Measurements from ENCODE around the gene FAR2. TPM values are rescaled to one million over a fixed set of nuclear protein-coding genes. Genes with fewer than 3 reads are reported as not detected.
A peak's percentile ranks its signal among the peaks of the same experiment; 100 is the strongest.
"Not testable (repeated sequence)": the region's sequence is repeated elsewhere in the genome, so short reads cannot be mapped to it uniquely, and the experiment has no call there.

The FAR2 gene
- total RNA-seq, 1 donor from 2014 or later = 19.5 TPM

DNA sequence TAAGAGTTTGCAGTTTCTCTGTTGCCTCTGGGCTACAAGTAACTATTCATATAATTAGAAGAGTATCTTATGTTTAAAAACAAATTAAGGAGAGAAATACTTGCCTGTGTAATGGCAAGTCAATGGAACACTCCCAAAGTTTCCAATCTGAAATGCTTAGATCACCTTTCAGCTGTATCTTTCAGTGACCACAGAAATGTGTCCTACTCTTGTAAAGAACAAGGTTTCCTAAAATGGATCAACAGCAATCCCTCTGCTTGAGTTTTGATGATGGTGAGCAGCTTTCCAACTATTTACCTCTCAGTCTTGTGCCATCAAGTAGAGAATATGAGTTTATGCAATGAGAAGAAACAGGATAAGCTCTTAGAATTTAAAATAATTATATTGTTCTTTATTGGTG lies 139.0 kb downstream of the FAR2 start:
- H3K4me3 Mint-ChIP-seq = no peak overlapping the region
- peaks cover 2% of the 10 kb centered on the region for H3K36me3 Mint-ChIP-seq
- no peaks in the 10 kb centered on the region for H3K79me2 ChIP-seq (ENCODE audit: low read depth)
- peak overlapping the region; percentile 13 for H3K4me2 ChIP-seq
- H3K27me3 ChIP-seq = no peaks in the 10 kb centered on the region
- no peak overlapping the region for H3K27ac Mint-ChIP-seq
- no peaks in the 10 kb centered on the region for H3F3A ChIP-seq (ENCODE audit: low read depth)
- H3K27ac ChIP-seq = no peak overlapping the region
- H3K4me1 Mint-ChIP-seq = peaks cover 13% of the 10 kb centered on the region
- TF ChIP-seq, protein P1, sequence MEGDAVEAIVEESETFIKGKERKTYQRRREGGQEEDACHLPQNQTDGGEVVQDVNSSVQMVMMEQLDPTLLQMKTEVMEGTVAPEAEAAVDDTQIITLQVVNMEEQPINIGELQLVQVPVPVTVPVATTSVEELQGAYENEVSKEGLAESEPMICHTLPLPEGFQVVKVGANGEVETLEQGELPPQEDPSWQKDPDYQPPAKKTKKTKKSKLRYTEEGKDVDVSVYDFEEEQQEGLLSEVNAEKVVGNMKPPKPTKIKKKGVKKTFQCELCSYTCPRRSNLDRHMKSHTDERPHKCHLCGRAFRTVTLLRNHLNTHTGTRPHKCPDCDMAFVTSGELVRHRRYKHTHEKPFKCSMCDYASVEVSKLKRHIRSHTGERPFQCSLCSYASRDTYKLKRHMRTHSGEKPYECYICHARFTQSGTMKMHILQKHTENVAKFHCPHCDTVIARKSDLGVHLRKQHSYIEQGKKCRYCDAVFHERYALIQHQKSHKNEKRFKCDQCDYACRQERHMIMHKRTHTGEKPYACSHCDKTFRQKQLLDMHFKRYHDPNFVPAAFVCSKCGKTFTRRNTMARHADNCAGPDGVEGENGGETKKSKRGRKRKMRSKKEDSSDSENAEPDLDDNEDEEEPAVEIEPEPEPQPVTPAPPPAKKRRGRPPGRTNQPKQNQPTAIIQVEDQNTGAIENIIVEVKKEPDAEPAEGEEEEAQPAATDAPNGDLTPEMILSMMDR (IDR thresholded peaks at IDR 0.05) = no peak
- TF ChIP-seq EZH2 (IDR thresholded peaks at IDR 0.05) = no peak
- H3K9ac ChIP-seq = no peak overlapping the region
- DNase-seq (ENCODE audit: low spot score) = no peak
- no peaks in the 10 kb centered on the region for H3K27me3 Mint-ChIP-seq (ENCODE audit: insufficient read depth, low read depth)
- no peaks in the 10 kb centered on the region for H3K9me3 ChIP-seq (ENCODE audit: low read depth)
- H3K4me1 ChIP-seq = peaks cover 14% of the 10 kb centered on the region
- H3K4me3 ChIP-seq = no peak overlapping the region
- H3K36me3 ChIP-seq = no peaks in the 10 kb centered on the region
- peaks cover 7% of the 10 kb centered on the region for H3K9me3 Mint-ChIP-seq
- no peaks in the 10 kb centered on the region for H4K20me1 ChIP-seq (ENCODE audit: low read depth)
- H2AFZ ChIP-seq (replicated peaks) = no peak overlapping the region

DNA sequence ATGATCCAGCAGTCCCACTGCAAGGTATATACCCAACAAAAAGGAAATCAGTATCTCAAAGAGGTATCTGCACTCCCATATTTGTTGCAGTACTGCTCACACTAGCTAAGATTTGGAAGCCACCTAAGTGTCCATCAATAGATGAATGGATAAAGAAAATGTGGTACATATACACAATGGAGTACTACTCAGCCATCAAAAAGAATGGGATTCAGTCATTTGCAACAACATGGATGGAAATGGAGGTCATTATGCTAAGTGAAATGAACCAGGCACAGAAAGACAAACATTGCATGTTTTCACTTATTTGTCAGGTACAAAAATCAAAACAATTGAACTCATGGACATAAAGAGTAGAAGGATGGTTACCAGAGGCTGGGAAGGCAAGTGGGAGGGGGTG lies 141.4 kb downstream of the FAR2 start:
- H3K4me3 ChIP-seq; DNase-seq (ENCODE audit: low spot score); H3F3A ChIP-seq (ENCODE audit: low read depth); H3K9me3 Mint-ChIP-seq; H3K27me3 Mint-ChIP-seq (ENCODE audit: insufficient read depth, low read depth); H2AFZ ChIP-seq (replicated peaks); H3K9ac ChIP-seq; H3K36me3 ChIP-seq; H3K27me3 ChIP-seq; H3K36me3 Mint-ChIP-seq; H3K27ac ChIP-seq; H3K79me2 ChIP-seq (ENCODE audit: low read depth); H4K20me1 ChIP-seq (ENCODE audit: low read depth); H3K27ac Mint-ChIP-seq; H3K4me2 ChIP-seq; H3K9me3 ChIP-seq (ENCODE audit: low read depth); H3K4me3 Mint-ChIP-seq: not testable (repeated sequence)
- peaks cover 14% of the 10 kb centered on the region for H3K4me1 ChIP-seq
- H3K4me1 Mint-ChIP-seq = peaks cover 13% of the 10 kb centered on the region

DNA sequence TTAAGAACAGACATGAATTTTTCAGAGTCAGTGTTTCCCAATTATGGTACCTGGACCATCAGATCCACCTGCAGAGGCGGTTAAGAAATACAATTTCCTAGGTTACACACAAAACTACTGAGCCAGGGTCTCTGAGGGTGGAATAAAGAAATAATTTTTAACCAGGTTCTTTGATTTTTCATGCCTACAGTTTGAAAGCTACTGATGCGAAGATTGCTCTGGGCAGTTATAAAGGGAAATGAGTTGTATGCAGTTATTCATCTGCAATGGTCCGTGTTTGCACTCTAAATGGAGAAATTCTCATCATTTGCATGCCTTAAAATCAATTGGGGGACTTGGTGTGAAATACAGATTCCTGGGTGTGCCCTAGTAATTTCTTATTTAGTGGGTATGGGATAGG lies 142.1 kb downstream of the FAR2 start:
- Histone ChIP-seq H3K9me3 (ENCODE audit: low read depth) (no peaks in the 10 kb centered on the region), H3K27me3 (no peaks in the 10 kb centered on the region), H3K4me1 (peaks cover 14% of the 10 kb centered on the region), H3K4me2 (no peak overlapping the region), H3K36me3 (no peaks in the 10 kb centered on the region), H3F3A (ENCODE audit: low read depth) (no peaks in the 10 kb centered on the region), H3K27ac (no peak overlapping the region), H2AFZ (replicated peaks) (no peak overlapping the region), H3K4me3 (no peak overlapping the region), H3K9ac (no peak overlapping the region), H4K20me1 (ENCODE audit: low read depth) (no peaks in the 10 kb centered on the region), H3K79me2 (ENCODE audit: low read depth) (no peaks in the 10 kb centered on the region)
- no peak overlapping the region for H3K27ac Mint-ChIP-seq
- H3K4me3 Mint-ChIP-seq = no peak overlapping the region
- no peak for TF ChIP-seq EZH2phosphoT487 (IDR thresholded peaks at IDR 0.05)
- no peak for TF ChIP-seq EZH2 (IDR thresholded peaks at IDR 0.05)
- TF ChIP-seq, protein P1 (IDR thresholded peaks at IDR 0.05) = no peak
- H3K9me3 Mint-ChIP-seq = peaks cover 7% of the 10 kb centered on the region
- no peaks in the 10 kb centered on the region for H3K27me3 Mint-ChIP-seq (ENCODE audit: insufficient read depth, low read depth)
- peaks cover 2% of the 10 kb centered on the region for H3K36me3 Mint-ChIP-seq
- no peak for DNase-seq (ENCODE audit: low spot score)
- peaks cover 13% of the 10 kb centered on the region for H3K4me1 Mint-ChIP-seq

DNA sequence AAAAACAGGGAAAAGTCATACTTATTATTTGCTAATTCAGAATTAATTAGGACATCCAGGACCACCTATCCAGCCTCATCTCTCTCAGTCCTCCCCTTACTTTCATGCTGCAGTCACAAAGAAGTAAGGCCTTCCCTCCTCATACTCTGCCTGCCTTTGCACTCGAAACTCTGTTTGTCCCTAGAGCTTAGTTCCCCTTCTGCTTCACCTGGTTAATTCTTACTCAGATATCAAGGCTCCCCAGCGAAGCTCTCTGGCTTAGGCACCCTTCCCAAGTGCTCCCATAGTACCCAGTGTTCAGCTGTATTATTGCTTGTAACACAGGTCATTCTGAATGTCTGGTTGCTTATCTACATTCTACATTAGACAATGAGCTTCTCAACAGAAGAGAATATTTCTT lies 150.6 kb downstream of the FAR2 start:
- no peak overlapping the region for H3K27ac Mint-ChIP-seq

More for the DNA sequence above, 150.6 kb downstream of the FAR2 start:
- Histone ChIP-seq H3K4me1 (no peaks in the 10 kb centered on the region), H3F3A (ENCODE audit: low read depth) (no peaks in the 10 kb centered on the region), H3K27ac (no peak overlapping the region), H3K9me3 (ENCODE audit: low read depth) (no peaks in the 10 kb centered on the region), H3K4me2 (no peak overlapping the region), H3K36me3 (no peaks in the 10 kb centered on the region), H3K9ac (no peak overlapping the region), H2AFZ (replicated peaks) (no peak overlapping the region), H3K27me3 (no peaks in the 10 kb centered on the region), H4K20me1 (ENCODE audit: low read depth) (no peaks in the 10 kb centered on the region), H3K4me3 (no peak overlapping the region), H3K79me2 (ENCODE audit: low read depth) (no peaks in the 10 kb centered on the region)
- no peaks in the 10 kb centered on the region for H3K9me3 Mint-ChIP-seq
- TF ChIP-seq EZH2 (IDR thresholded peaks at IDR 0.05) (no peak), EZH2phosphoT487 (IDR thresholded peaks at IDR 0.05) (no peak)
- TF ChIP-seq, protein P1 (IDR thresholded peaks at IDR 0.05) = no peak
- H3K4me1 Mint-ChIP-seq = peaks cover 4% of the 10 kb centered on the region
- H3K27me3 Mint-ChIP-seq (ENCODE audit: insufficient read depth, low read depth) = no peaks in the 10 kb centered on the region
- no peak for DNase-seq (ENCODE audit: low spot score)
- H3K36me3 Mint-ChIP-seq = no peaks in the 10 kb centered on the region
- H3K4me3 Mint-ChIP-seq = no peak overlapping the region

Data from neural progenitor cell (in vitro differentiated cells).